GM18951 (cell line): ENCODE data around the gene TENT5C.

Experiments used
- POLR2A ChIP-seq: IDR thresholded peaks from 4 replicates; pipeline ENCODE4 v1.6.1; 2011; ENCODE audit warnings: mild to moderate bottlenecking; ENCODE audit not compliant: insufficient read length, insufficient read depth; ENCODE audit errors: extremely low read depth
- in situ Hi-C: fragments of 300-500 bp; cut with MboI; formaldehyde crosslinking; loops from one replicate; pipeline ENCODE4 v1.12.0; 2022; ENCODE audit warnings: low sequenced_read_pairs, mixed read lengths, inconsistent platforms; ENCODE audit not compliant: unreplicated experiment

The TENT5C gene

DNA sequence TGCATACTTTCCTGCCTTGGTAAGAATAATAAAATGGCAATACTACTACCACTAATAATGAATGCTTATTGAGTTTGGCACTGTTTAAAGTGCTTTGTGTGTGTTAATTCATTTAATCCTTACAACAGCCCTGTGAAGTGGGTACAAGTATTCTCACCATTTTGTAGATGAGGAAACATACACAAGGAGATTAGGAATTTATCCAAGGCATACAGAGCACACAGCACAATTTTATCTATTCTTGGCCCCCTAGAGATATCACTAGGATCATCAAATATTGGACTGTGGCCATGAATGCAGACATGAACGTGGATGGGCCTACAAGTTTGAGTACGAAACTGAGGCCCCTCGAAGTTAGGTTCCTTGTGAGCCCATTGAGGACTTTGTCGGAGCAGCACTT is 39.5 kb downstream of the TENT5C start:
- in situ Hi-C loops: no loop called here

DNA sequence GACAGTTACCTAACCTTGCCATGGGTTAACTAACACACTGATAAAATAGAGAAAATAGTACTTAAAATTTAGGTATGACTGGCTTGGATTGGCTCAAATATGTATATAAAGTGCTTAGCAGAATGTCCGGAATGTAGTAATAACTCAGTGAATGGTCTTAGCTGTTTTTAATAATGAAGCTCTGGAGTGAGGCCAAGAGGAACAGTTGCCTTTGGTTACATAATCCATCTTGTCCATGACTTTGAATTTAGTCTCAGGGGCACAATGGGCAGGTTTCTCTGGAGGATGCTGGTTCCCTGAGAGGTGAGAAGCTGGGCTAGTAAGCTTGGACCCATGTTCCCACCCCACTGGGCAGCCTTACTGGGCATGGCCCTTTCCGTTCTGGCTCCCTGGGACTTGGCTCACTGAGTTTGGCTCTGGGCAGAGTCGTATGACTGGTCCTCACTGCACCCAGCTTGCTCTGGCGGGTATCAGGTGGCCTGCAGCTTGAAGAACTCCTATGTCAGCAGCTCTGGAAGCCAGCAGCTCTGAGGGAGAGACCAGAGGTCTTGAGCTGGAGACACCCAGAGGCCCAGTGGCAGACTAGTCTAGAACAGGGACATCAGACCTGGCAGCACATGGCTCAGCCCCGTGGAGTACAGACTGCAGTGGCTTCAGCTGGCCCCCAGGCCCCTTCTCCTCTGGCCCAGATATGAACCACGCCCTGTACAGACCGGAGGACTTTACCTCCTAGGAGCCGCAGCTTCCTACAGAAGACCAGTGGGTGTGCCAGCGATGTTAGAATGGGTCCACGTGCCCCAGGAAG is 40.4 kb downstream of the TENT5C start:
- in situ Hi-C loops: no loop called here
- no peak for TF ChIP-seq POLR2A

More for the DNA sequence above, 39.5 kb downstream of the TENT5C start:
- no peak for TF ChIP-seq POLR2A

DNA sequence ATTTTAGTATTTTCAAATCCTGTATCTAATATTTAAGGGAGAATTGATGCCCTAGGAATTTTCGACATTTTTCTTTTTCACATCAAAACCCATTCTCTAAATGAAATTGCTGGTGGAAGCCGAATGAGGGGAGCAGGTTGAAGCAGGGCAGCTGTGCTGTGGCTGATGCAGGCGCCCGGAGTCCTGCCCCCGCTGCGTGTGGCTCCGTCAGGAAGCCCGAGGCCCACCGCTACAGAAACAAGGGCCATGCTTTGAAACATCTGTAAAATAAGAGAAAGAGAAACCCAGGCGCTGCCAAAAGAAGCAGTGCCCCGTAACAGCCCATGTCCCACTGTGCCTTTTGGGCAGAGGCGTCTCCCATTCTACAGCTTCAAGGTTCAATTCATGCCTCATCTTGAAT is 41.1 kb downstream of the TENT5C start:
- no peak for TF ChIP-seq POLR2A
- in situ Hi-C loops: no loop called here

DNA sequence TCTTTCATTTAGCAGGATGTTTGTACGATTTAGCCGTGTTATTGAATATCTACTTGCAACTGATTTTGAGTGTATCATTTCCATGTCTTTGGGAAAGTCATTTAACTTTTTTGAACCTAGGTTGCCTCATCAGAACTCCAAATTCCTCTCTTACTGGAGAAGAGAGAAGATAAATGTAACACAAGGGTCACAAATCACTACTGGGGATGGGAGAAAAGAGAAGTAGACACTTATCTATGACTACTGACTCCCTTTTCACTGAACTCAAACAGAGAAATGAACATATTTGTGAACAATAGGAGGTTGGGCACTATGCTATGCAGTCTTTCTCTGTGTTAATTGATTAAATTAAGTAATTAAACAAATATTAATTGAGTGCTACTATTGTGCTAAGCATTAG is 42.2 kb downstream of the TENT5C start:
- in situ Hi-C loops: no loop called here
- no peak for TF ChIP-seq POLR2A

DNA sequence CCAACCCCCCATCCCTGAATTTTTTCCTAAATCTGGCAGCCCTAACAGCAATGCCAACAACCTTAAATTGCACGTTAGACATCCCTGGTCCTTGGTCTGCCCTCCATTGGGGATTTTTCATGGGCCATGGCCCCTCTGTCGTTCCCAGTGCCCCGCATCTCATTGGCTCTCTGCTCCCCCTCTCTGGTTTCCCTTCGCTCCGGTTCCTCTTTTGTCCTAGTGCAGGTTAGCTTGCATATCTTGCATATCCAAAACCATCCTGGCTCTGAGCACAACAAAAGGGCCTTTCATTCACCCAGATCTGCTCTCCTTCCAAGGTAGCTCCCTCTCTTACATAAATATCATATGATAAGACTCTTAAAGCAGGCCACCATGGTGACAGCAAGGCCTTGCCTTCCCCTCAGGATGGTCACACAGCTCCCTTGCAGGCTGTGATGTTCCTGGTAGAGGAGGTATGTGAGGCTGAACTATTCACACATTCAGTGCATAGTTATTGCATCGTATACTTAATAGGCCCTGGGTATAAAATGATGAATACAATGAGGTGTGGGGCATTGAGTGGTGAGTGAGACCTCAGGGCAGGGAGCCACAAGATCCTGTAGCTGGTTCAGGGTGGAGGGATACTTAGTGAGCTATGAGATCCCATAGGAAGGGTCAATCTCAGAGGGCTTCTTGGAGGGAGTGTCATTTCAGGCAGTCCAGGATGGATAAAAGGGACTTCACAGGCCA is 45.2 kb downstream of the TENT5C start:
- no peak for TF ChIP-seq POLR2A
- in situ Hi-C loops: no loop called here

DNA sequence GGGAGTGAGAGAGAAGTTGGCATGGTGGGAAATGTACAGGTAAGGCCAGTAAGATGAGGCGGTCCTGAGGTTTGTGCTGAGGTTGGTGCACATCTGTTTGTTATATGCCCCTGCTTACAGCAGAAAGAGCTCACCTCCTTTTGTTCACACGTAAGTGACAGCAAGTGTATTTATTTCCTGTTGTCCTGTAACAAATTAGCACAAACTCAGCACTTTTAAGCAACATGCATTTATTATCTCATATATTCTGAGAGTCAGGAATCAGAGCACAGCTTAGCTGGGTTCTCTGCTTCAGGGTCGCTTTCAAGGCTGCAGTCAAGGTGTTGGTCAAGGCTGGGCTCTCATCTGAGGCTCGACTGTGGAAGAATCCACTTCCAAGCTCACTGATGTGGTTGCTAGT is 45.8 kb downstream of the TENT5C start:
- in situ Hi-C loops: no loop called here
- no peak for TF ChIP-seq POLR2A

DNA sequence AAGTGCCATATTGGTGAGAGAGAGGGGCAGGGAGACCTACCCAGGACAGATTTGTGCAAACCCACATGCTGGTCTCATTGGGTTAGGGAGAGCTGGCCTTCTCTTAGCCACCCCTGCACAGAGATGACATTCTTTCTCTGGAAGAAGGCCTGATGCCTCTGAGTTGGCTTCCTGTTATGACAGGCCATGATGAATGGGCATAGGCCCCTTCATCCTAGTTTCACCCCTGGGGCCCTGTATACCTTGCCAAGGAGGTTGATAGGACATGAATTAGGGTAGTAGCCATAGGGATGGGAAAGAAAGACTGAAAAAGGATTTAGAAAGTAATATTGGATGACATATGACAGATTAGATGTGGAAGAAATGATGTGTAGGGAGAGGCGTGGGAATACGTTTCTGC is 46.6 kb downstream of the TENT5C start:
- in situ Hi-C loops: no loop called here
- TF ChIP-seq POLR2A: no peak

DNA sequence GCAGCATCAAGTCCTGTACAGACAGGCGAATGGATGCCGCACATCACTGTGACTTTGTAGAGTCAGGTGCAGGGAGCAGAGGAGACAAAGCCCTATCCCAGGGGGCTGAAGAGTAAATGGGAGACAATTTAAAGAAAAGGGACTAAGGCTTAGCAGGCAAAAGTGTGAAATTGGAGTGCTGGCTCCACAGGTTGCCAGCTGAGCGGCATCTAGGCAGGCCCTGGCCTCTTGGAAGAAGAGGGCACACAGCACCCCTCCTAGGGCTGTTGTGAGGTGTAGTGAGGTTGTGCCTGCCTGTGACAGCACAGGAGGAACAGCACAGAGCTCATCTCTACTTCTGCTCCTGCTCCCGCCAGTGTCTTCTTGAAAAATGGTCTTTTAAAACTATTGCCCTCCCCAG is 47.3 kb downstream of the TENT5C start:
- in situ Hi-C loops: no loop called here
- TF ChIP-seq POLR2A: no peak

DNA sequence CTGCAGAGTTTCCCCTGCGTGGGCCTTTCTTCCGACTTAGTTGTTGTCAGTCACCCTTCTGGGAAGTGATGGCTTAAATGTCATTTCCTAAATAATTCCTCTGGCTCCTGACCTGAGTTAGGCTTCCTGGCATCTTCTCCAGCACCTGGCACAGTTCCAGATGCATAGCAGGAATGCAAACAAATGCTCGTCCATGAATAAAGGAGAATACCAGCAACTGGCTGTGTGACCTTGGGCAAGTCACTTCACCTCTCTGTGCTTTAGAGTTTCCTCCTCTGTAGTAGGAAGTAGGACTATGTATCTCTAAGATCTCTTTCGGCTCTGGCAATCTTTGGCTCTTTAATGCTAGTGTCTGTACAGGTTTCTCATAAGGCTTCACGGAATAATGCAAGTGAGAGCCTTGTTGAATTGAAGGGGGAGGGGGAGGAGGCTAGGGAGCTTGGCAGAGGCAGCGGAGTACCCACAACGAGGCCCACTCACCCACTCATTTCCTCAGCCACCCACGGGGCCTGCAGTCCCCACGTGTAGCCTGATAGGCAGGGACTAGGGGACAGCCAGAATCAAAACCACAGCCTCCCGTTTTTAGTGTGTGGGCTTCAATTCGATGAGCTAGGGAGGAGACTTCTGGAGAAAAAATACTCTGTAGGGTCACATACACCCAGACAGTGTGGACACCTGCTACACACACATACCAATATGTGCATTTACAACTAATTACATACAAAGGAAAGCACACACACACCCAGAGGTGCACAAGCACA is 48.1 kb downstream of the TENT5C start:
- TF ChIP-seq POLR2A: no peak
- in situ Hi-C loops: no loop called here

DNA sequence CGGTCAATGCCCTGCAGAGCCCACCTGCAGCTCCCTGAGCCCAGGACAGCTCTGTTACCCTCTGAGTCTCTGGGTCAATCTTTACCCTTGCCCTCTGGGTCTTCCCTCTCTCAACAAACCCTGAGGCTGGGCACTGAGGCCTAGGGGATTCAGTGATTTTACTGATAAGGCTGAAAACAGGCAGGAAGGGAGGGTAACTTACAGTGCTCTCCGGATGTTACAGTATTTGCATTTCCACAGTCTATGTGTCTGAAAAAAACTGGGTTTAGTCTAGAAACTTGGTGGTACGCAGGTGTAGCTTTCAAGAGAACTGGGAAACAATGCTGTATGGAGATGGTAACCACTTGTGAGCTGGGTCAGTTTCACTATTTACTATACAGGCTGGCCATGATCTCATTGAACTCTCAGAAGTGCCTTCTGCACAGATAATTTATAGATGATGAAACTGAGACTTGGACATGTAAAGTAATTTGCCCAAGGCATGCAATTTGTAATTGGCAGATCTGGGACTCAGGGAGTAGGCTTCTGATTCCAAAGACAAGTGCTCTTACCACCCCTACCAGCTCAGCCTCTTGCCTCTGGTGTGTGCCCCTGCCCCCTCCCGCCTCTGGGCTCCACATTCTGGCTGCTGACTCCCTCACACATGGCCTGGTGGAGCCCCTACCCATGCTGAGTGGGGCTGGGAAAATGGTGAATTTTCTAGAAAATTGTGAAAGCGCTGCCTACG is 48.8 kb downstream of the TENT5C start:
- no peak for TF ChIP-seq POLR2A

DNA sequence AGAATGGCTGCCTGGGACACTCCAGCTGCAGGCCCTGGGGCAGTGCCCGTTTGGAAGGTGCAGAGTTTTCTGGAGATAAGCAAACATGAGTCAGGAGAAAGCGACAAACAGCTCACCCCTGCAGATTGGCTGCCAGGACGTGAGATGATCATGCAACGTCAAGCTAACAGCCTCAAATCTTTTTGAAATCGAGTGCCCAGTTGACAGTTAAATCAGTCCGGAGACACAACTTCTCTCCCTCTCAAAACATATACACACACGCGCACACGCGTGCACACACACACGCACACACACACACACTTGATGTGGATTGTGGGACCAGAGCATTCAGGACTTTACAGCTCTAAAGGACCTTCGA is 49.4 kb downstream of the TENT5C start:
- in situ Hi-C loops: no loop called here
- no peak for TF ChIP-seq POLR2A

More for the DNA sequence above, 48.8 kb downstream of the TENT5C start:
- in situ Hi-C loops: no loop called here

DNA sequence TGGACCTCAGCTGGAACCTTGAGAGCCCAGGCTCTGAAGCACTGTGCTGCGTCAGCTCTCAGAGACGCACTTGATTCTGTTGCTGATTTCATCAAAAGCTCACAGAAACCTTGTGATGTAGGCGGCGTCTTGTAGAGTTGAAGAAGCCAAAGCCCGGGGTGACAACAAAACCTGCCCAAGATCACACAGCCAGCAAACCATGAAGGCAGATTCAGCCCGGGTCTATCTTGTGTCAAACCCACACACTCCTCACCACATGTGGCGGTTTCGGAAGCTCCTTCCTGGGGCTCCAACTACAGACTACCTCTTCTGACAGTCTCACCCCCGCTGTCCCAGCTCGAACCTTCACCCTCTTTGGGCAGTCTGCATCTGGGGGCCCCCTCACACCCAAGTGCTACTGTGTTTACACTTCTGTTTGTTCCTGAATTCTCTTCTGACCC is 50.4 kb downstream of the TENT5C start:
- in situ Hi-C loops: no loop called here
- no peak for TF ChIP-seq POLR2A

DNA sequence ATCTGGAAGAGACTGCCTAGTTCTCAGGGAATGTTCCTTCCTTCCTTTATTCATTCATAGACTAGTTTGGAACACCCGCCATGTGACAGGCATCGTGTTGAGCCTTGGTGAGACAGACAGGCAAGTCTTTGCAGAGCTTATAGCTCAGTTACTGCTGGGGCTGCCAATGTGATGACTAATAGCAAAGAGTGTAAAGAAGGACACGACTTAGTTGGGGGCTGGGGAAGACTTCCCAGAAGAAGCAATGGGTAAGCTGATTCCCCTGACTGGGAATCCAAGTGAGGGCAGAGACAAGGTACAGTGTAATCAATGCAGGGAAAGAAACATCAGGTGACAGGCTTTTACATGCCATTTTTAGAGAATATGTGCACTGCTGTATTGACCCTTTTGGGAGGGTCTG is 51.2 kb downstream of the TENT5C start:
- TF ChIP-seq POLR2A: no peak
- in situ Hi-C loops: no loop called here

DNA sequence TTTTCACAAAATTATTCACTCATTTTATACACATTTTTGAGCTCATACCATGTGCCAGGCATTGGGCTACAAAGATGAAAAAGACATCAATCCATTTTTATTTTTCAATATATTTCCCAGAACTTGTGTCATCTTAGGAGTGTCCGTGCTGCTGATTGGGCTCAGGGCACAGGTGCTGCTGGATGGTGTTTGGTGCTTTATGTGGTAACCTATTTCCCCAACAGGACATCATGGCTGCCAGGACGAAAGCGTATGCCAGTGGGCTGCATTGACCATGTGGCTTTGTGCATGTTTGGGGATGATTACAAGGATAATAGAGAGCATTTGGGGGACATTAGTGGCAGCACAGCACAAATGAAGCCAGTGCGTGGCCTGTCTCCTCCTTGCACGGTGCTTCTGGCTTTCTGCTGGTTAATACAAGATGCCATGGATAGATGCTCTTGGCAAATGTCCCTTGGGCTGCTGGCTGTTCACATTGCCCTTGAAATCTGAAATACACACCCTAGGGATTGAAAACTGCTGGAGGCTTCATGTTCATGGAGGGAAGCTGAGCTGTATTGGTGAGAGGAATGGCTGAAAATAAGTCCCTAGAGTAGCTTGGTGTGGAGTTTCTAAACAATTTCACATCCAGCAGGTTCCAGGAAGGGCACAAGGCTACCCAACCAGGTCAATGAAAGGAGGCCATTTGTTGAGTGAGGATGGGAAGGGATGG is 52.3 kb downstream of the TENT5C start:
- no peak for TF ChIP-seq POLR2A
- in situ Hi-C loops: no loop called here
